Tongue (tissue), 2 donors: ENCODE data around the gene UST. TPM values are rescaled to one million over a fixed set of nuclear protein-coding genes. Genes with fewer than 3 reads are reported as not detected.
A peak's percentile ranks its signal among the peaks of the same experiment; 100 is the strongest.

Source experiments
- DNase-seq: peaks from one replicate; pipeline ENCODE4 v3.0.0-alpha.2; 2015
- total RNA-seq: library from RNA; depleted of rRNA; stranded (reverse); fragments of >200 nt; gene quantifications from one replicate; pipeline ENCODE4 v1.2.3, GENCODE V29; 2014

Gene UST, protein sequence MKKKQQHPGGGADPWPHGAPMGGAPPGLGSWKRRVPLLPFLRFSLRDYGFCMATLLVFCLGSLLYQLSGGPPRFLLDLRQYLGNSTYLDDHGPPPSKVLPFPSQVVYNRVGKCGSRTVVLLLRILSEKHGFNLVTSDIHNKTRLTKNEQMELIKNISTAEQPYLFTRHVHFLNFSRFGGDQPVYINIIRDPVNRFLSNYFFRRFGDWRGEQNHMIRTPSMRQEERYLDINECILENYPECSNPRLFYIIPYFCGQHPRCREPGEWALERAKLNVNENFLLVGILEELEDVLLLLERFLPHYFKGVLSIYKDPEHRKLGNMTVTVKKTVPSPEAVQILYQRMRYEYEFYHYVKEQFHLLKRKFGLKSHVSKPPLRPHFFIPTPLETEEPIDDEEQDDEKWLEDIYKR
- 15.0 TPM for total RNA-seq

DNA sequence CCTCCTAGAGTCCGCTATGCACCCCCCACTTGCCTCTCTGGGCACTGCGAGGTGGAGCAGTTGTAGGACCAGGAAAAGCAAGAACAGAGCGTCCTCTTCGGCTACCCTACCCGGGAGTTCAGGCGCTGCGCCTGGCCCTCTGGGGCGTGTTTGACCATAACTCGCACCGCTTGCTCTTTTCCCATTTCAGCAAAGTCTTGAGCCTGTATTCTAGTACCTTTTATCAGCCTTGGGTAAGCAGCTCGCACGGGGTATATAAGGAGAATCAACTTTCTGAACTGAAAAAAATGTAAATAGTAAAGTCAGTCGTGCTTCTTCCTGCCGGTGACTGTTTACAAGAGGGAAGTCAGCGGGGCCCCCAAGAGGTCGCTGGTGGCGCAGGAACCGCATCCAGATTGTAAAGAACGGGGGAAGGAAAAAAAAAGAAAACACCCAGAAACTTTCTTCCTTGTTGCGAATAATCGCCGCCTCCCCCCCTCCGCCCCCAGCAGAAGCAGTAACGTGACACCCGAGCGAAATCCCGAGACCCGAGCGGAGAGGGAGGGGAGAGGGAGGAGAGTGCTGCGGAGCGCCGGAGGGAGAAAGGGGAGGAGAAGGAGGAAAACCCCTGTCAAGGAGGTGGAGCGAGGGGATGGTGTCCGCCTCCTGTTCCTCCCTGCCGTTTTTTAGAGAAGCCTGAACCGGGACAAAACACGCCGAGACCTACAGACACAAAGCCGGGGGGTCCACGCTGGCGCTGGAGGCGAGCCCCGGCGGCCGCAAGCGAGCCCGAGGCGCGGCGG lies at the start of gene UST:
TSS of gene UST (plus strand) at position 668 of the 782 bp plus-strand sequence. CDS start 401 bp downstream, outside the sequence.
- DNase-seq = peak; percentile 96

DNA sequence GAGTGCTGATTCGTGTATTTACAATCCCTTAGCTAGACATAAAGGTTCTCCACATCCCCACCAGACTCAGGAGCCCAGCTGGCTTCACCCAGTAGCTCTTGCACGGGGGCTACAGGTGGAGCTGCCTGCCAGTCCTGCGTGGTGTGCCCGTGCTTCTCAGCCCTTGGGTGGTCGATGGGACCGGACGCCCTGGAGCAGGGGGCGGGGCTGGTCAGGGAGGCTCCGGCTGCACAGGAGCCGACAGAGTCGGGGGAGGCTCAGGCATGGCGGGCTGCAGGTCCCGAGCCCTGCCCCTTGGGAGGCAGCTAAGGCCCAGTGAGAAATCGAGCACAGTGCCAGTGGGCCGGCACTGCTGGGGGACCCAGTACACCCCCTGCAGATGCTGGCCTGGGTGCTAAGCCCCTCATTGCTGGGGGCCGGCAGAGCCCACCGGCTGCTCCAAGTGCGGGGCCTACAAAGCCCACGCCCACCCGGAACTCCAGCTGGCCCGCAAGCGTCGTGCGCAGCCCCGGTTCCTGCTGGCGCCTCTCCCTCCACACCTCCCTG lies 48.9 kb upstream of the UST start:
- no peak for DNase-seq

DNA sequence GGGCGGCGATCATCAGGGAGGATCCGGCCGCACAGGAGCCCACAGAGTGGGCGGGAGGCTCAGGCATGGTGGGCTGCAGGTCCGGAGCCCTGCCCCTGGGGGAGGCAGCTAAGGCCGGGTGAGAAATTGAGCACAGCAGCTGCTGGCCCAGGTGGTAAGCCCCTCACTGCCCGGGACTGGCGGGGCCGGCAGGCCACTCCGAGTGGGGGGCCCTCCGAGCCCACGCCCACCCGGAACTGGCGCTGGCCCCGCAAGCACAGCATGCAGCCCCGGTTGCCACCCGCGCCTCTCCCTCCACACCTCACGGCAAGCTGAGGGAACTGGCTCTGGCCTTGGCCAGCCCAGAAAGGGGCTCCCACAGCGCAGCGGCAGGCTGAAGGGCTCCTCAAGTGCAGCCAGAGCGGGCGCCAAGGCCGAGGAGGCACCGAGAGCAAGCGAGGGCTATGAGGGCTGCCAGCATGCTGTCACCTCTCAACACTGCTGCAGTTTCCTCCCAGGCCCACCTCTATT lies 48.1 kb upstream of the UST start:
- DNase-seq = no peak

DNA sequence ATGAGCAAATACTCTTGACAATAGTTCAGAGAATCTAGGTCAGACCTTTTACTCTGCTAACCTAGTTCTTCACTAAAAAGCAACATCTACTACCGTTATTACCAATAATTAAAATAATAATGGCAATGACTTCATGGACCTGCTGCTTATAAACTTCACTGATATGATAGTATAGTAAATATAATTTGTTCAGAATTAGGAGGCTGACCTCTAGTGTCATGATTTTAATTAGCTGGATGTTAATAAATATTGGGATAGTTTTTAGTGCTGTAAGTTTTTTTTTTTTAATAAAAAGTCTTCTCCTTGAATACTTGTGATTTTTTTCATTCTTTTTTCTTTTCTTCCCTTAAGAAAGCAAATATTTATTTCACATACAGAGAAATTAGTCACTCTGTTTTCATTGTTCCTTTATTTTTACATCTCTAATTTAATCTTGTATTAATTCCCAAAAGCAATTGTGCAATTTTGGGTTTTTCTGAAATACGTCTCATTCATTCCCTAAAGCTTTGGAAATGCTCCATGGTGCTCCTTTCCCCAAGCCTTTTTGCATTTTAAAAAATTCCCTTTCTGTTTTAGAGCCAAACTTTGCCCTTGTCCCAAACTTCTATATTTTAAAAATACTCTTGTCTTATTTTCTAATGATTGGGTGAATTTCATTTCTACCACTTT lies 46.6 kb upstream of the UST start:
- DNase-seq = no peak

DNA sequence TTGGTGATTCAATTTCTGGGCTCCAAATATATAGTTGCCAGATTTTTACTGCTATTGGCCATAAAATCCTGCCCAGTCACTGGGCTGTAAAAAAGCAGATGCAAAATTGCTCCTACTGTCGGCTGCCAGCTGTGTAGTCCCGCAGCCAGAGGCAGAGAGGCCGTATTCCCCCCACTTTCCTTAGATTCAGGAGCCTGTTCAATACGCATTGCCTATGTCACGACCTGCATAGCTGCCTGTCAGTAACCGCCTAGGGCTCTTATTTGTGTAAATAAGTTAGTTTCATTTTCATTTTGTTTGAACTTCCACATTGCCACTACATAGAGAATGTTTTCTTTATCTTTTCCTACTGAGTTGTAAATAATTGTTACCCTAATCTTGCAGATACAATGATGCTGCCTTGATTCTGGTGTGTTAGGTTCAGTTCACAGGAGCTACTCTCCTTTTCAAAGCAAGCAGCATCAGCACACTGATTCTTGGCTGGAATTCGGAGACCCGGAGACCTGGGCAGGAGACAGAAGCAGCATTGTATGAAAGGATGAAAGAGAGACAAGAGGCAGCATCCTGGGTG lies 46.0 kb upstream of the UST start:
- peak; percentile 24 for DNase-seq

DNA sequence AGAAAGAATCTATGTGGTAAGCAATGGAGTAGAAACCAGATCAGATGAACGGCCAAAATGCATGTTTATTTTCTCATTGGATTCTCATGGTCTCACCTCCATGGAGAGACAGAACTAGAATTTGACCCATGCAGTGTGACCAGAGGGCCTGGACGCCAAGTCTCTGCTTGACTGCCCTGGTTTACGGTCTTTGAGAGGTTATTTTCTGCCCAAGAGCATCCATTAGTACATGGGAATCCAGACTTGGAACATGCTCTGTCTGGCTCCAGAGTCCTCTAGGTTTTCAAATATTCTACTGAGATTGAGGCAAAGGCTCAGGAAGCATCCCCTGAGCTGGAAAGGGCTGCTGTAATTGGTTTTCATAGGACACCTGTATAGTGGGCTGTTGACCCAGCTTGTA lies 45.5 kb upstream of the UST start:
- no peak for DNase-seq

DNA sequence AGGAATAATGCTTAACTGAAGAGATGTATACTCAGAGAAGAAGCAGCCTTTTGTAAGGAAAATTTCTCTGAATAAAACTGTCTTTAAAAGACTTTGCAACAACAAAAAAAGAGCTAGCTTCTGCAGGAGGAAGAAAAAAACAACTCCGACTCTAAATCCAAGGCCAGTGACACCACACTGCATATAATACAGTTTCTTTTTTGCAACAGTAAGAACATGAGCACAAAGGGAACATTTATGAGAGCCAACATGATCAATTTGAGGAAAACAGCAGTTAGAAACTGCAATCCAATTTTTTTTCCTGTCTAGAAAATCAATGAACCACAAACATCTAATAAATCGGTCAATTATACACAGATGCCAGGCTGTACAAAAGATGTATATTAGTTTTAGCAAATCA lies 42.9 kb upstream of the UST start:
- DNase-seq = no peak

DNA sequence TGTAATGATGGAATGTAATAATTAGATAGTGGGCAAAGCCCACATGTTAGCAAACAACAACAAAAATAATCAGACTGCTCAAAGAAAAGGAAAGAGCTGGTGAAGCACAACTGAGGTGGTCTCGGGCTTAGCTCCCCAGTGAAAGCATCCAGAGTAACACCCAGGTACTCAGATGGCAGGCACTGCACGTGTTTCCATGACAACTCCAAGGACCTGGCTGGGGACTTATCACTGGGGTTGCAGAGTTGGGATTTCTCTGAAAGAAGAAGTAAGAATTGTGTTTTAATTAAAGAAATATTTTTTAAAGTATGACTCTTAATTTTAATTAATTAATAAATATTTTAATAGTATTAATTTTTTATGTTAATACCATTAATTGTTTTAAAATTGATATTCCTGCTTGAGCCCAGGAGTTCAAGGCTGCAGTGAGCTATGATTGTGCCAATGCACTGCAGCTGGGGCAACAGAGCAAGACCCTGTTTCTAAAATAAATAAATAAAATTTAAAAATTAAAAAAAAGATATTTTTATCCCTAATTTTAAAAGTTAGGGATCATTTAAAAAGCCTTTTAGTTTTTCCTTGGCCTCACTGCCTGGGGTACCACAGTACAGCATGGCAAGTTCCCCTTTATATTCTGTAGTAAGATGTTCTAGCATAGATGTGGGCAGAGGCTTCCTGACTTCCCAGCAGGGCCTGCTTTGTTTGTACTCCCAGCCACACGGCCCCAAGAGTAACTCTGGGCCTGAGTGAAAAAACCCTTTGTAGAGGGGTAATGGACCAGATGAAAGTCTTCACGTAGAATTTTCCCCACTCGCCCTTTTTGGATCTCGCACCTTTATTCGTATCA lies 42.2 kb upstream of the UST start:
- DNase-seq = no peak

DNA sequence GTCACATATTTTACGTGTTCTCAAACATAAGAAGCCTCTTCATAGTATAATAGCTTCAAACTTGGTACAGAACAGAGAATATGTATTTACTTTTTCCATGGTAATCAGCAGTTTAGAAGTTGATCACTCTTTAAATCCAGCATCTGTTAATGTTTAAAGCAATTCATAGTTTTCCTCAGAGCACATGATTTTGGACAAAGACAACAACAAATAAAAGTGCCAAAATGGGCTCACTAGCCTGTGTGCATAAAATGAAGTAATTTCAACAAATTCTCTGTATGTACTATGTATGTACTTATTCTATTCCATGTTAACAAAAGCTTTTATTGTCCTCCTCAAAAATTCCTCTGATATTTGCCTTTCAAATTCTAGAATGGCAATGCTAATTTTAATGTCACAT lies 38.1 kb upstream of the UST start:
- DNase-seq = peak; percentile 58

DNA sequence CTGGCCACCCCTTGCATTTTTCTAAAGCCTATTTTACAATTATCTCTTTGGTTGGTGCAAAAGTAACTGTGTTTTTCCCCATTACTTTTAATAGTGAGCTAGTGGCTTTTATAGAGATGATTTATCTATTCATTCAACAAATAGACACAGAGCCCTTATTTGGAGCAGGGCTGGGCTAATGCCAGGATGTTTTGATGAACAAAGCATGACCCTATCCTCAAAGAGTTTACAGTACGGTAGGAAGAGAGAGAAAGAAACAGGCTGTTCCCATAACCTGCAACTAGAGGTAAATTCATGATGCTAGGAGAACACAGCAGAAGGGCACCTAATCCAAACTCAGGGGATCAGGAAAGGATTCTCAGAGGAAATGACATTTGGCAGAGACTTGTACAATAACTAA lies 37.3 kb upstream of the UST start:
- DNase-seq = peak; percentile 33

DNA sequence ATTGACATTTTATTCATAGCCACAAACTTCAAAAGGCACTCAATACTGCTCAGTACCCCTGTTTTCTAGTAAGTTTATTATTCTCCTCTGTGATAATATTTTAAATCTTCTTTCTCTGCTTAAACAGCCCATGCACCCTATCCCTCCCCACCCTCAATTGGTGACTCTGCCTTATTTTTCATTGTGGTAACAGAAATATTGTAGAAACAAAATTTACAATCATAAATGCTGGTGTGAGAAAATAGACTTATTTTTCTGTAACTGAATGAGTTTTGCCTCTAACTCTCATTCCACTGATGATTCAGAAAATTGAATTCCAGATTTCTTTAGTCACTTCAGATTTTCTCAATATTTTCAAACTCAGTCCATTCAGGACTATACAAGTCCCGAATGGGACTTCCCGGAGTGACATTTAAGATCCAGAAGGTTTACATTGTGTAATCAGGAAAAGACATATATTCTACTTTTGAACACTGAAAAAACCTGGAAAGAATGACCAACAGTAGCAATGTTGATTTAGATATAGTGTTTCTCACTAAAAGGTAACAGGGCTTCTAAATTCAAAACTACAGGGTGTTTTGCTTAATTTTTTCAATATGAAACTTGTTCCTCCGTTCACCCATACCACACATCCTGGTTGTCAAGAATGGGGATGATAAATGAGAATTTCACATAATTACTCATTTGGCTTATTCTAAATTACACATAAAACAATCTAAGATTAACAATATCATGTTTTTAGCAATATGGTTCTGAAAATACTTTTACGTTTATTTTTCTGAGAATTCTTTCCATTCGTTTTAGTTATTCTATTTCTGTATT lies 34.8 kb upstream of the UST start:
- no peak for DNase-seq

DNA sequence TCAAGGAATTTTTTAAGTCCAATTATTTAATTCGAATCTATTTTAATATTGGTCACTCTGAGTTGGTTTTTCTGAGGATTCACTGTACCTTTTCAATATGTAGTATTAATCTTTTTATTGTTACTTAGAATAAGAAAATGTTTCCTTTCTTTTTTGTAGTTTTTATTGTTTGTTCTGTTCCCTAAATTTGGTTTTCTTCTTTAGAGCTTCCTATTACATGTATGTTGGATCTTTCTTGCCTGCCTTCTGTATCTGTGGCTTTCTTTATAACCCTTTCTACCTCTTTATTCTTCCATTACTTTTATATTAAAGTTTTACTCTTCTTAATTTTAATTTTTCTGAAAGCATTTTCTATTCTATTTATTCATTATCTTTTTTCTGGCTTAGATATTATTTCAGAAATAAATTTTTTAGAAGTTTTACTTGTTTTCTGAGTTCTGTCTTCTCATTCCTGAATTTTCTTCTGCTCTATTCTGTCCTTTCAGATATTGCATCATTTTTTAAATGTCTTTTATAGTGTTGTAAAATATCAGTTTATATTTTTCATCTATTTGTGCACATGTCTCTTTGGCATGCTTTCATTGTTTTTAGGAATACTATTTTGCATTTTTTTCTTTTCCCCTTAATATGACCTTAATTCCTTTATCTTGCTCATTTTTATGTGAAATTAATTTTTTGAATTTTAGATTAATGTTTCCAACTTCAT lies 33.6 kb upstream of the UST start:
- DNase-seq = no peak

DNA sequence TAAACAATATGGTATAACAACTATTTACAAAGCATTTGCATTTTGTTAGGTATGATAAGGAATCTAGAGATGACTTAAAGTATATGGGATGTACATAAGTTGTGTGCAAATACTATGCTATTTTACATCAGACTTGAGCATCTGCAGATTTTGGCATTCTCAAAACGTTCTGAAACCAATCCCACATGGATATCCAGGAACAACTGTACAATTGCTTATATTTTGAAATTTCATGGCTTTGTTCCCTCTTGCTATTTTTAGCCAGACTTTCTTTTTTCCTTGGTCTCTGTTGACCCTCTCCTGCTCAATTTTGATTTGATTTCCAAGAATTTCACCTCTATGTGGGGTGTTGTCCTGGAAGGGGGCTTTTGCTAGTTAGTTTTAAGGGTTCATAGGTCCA lies 32.9 kb upstream of the UST start:
- DNase-seq = peak; percentile 74

DNA sequence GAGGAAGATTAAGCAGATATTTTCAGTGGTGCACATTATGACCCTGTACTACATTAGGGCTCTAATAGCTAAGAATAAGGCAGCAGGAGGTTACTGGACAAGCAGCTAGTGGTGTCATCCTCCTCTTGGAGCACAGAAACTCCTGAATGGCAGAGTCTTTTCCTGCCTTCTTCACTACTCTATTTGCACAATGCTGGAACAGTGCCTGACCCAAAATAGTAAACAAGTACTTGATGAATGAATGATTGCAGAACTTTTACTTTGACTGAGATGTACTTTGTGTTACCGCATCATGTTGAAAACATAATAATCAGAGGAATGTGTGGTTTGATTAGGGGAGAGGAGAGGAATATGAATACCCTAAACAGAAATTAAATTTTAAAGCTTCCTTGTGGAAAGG lies 30.0 kb upstream of the UST start:
- no peak for DNase-seq

DNA sequence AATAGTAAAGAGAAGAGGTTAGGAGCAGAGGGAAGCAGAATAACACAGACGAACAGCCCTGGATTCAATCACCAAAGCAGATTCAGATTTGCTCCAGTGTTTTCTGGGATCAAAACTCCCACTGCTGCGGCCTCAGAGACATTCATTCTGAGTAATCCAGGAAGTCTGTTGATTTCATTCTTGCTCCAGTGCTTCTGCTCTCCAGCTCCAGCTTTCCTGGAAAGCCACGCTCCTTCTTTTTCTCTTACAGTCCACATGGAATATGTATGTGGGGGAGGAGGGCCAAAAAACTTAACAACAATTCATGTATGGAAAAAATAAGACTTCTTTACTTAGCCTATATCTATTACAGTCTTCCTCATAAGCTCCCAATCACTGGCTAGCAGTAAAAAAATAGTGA lies 26.4 kb upstream of the UST start:
- peak; percentile 81 for DNase-seq

DNA sequence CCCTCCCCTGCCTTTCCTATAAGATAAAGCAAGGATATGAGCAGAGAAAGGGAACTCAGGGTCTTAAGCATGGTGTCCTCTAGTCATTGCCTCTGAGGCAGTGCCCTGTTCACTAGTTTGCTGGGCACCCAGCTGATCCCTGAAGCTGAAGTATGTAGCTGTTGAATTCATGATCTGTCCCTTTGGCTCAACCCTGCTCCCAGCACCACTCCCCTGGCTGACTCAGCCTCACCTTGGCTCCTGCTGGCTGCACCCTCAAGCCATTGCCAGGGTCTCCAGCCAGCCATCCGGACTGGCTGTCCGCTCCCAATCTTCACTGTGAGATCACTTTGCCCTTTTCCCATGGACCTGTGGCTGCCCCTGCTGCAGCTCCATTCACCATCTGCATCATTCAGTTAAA lies 25.9 kb upstream of the UST start:
- no peak for DNase-seq

DNA sequence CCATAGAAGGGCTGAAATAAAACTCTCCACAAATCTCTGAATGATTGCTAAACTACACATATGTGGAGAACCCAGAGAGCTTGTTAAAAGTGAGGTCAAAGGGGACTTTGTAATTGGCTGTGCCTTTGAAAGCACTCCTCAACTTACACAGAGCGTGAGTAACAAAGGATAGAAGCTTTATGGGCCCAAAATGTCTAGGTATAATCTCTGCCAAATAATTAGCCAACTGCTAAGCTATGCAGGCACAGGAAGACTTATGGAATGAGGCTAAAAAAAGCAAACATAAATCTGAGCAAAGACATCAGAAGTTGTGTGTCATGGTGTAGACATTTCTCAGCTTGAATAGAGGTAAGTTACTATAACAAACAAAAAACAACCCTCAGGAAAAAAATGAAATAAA lies 23.3 kb upstream of the UST start:
- DNase-seq = peak; percentile 24

DNA sequence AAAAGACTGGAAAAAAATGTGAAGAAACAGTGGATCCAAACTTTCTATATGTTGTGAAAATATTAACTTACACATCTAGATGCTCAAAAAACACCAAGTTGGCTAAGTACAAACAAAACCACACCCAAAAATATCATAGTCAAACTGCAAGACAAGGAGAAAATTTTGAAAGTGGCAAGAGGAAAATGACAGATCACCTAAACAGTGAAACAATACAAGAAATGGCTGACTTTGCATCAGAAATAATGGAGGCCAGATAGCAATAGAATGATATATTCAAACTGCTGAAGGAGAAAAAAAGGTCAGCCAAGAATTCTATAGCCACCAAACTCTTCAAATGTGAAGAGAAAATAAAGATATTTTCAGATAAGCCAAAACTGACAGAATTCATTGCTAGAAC lies 22.4 kb upstream of the UST start:
- no peak for DNase-seq

DNA sequence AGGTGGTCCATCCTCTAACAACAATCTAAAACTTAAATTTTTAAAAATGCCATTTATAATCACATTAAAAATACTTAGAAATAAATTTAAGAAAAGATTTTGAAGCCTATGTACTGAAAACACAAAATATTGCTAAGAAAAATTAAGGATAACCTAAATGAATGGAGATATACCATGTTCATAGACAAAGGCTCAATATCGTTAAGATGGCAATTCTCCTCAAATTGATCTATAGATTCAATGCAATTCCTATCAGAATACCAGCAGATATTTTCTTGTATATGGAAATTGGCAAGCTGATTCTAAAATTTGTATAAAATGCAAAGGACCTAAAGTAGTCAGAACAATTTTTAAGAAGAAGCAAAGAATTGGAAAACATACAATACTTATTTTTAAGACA lies 19.7 kb upstream of the UST start:
- no peak for DNase-seq

DNA sequence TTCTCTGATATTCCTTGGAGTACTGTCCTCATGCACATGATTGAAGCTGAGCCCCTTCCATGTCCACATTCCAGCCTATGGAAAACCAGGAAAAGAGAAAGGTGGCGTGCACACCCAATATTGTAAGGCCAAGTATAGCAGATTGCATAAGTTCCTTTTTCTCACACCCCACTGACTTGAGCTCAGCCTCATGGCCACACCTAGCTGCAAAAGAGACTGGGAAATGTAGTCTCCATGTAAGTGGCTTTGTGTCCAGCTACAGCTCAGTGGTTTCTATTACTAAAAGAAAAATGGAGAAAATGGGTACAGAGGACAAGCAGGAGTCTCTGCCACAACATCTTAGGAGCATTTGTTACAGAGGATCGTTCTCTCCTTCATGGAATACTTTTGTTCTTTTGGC lies 10.8 kb upstream of the UST start:
- no peak for DNase-seq
